Astrocyte of the cerebellum (primary cell): ENCODE measurements around the gene ZNF184.

Experiments used
- DNase-seq: peaks from one replicate; pipeline ENCODE4 v3.0.0-alpha.2; 2011; ENCODE audit warnings: low read depth
- H3K4me3 ChIP-seq: 2 replicates; pipeline ENCODE4 v1.5.1; 2011; ENCODE audit warnings: mild to moderate bottlenecking, low read depth, low read length, moderate library complexity
- in situ Hi-C: cut with HindIII; loops from 2 replicates; pipeline ENCODE4 v1.10.0; 2017; ENCODE audit warnings: low sequenced_read_pairs
- TF ChIP-seq, protein P1 (sequence below): IDR thresholded peaks from 2 replicates; pipeline ENCODE4 v1.5.1; 2012; ENCODE audit warnings: low read length, low read depth, moderate library complexity, mild to moderate bottlenecking; ENCODE audit errors: missing control alignments

The ZNF184 gene

DNA sequence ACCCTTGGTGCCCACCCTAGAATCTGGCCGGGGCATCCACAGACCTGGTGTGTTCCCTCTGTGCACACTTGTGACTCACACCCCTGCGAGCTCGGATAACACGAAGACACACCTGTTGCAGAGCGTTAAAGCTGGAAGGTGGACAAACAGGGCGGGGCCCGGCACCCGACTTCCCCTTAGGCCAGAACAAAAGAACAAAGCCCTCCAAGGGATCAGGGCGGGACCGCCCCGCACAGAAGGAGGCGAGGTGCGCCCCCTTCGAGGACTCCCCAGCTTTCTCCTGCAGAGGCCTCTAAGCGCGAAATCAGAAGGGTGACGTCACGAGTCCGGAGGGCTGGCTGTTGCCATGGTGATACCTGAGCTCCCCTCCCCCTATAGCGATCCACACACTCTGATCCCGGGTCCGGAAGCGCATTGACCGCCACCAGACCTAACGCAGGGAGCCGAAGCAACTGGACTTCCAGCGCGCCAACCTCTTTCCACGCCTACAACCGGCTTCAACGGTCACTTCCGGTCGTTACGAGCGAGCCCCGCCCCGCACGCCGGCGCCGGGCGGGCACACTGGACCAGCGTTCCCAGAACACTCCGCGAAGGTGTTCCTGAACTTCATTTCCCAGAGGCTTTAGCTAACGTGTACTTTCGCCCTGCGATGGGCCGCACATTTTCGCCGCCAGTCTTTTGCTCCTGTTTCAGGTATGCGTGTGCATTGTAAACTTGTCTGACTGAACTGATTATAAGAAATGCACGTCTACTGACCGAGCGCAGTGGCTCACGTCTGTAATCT lies at the start of gene ZNF184:
Gene ZNF184 (minus strand): TSS at position 489 of the 784 bp plus-strand sequence. CDS start 811 bp downstream, outside the sequence.
- in situ Hi-C loops, result no loop called here
- peak within 1 kb of the TSS; percentile 84 for H3K4me3 ChIP-seq
- TF ChIP-seq, protein P1, sequence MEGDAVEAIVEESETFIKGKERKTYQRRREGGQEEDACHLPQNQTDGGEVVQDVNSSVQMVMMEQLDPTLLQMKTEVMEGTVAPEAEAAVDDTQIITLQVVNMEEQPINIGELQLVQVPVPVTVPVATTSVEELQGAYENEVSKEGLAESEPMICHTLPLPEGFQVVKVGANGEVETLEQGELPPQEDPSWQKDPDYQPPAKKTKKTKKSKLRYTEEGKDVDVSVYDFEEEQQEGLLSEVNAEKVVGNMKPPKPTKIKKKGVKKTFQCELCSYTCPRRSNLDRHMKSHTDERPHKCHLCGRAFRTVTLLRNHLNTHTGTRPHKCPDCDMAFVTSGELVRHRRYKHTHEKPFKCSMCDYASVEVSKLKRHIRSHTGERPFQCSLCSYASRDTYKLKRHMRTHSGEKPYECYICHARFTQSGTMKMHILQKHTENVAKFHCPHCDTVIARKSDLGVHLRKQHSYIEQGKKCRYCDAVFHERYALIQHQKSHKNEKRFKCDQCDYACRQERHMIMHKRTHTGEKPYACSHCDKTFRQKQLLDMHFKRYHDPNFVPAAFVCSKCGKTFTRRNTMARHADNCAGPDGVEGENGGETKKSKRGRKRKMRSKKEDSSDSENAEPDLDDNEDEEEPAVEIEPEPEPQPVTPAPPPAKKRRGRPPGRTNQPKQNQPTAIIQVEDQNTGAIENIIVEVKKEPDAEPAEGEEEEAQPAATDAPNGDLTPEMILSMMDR, result no peak
- peak; percentile 96 for DNase-seq

GRCh38 chr6:27518881-27519795 lies 46.2 kb upstream of the ZNF184 start:
- TF ChIP-seq, protein P1, result peak; percentile 79
- DNase-seq, result peak; percentile 84
- in situ Hi-C loops, result loop anchor here (25.0 kb wide), 1 partner anchor 357 kb away; no protein-coding TSS in a partner anchor
- H3K4me3 ChIP-seq, result peak overlapping the region; percentile 79

DNA sequence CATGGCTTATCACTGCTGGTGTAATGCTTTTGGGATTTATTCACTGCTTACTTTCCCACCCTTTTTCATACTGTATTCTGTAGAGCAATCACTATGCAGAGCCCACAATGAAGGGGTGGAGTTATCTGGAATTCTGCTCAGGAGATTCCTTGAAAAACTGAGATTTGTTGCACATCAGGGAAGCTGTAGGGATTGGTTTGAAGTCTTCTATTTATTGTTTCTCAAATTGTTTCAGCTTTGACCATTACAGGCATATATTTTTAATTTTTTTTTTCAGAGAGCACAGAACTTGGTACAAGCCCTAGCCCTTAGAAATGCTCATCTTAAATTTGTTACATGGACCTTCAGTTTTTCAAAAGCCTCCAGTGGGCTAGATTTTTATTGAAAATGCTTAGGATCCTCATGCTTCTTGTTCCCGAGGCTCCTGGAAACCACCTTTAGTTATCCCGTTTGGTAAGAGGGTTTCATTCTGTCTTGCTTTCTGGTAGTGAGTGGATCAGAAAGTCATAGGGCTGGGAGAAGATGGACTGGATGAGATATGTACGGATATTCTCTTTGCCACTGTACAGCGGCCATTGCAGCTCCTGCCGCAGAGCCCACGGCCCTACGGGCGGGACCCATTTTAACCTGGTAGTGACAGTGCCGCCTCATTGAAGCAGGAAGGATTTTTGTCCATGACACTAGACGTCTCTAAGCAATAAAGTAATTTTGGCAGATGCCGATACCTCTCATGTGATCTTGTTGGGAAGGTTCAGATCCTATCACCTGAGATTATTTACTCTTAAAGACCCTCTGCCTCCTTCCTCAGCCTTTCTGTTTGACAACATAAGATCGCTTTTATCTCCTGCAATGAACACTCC lies 45.3 kb upstream of the ZNF184 start:
- TF ChIP-seq, protein P1, result no peak
- H3K4me3 ChIP-seq, result peak overlapping the region; percentile 79
- no peak for DNase-seq
- in situ Hi-C loops, result loop anchor here (25.0 kb wide), 1 partner anchor 356 kb away; no protein-coding TSS in a partner anchor

DNA sequence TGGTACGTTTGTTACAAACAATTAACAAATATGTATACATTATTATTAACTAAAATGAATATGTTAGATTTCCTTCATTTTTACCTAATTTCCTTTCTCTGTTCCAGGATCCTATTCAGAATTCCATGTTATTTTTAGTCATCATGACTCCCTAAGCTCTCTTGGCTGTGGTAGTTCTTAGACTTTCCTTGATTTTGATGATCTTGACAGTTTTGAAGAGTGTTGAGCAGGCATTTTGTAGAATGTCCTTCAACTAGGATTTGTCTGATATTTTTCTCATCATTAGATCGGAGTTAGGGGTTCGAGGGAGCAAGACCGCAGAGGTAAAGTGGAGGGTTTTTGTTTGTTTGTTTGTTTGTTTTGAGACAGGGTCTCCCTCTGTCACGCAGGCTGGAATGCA lies 44.3 kb upstream of the ZNF184 start:
- no peak overlapping the region for H3K4me3 ChIP-seq
- TF ChIP-seq, protein P1, result no peak
- DNase-seq, result no peak
- in situ Hi-C loops, result loop anchor here (25.0 kb wide), 1 partner anchor 355 kb away; no protein-coding TSS in a partner anchor

GRCh38 chr6:27514906-27515495 lies 42.1 kb upstream of the ZNF184 start:
- in situ Hi-C loops, result loop anchor here (25.0 kb wide), 1 partner anchor 353 kb away; no protein-coding TSS in a partner anchor
- TF ChIP-seq, protein P1, result no peak
- DNase-seq, result no peak
- peak overlapping the region; percentile 13 for H3K4me3 ChIP-seq
